Caco-2 (cell line): ENCODE measurements around the gene TMEM174. TPM values are rescaled to one million over a fixed set of nuclear protein-coding genes. Genes with fewer than 3 reads are reported as not detected.

ENCODE experiments used
- BruUV-seq: library from RNA; stranded (reverse); fragments of 400-500 nt; replicated peaks from 2 replicates; lab custom pipeline; 2021; lab: Mats Ljungman, UMichigan
- CTCF ChIA-PET: fragments of 300-600 bp; sonication (Branson Sonifier 250); formaldehyde crosslinking; loops from one replicate; lab custom pipeline; 2022; ENCODE audit warnings: antibody characterized with exemption; lab: Charles Lee
- POLR2A ChIA-PET: fragments of 300-600 bp; sonication (Branson Sonifier 250); formaldehyde crosslinking; loops from one replicate; lab custom pipeline; 2022; ENCODE audit warnings: antibody characterized with exemption; lab: Charles Lee
- DNase-seq, 2 experiments: peaks; one replicate each; pipeline versions ENCODE4 v3.0.0 to v3.0.0-alpha.2; 2020 to 2022
- H3K27me3 ChIP-seq: replicated peaks from 2 replicates; pipeline ENCODE4 v1.6.0; 2011; ENCODE audit warnings: low read length; ENCODE audit not compliant: control insufficient read depth, insufficient read depth
- H3K36me3 ChIP-seq: 2 replicates; pipeline ENCODE4 v1.5.1; 2011; ENCODE audit warnings: low read length; ENCODE audit not compliant: control insufficient read depth, insufficient read depth
- H3K4me1 ChIP-seq: fragments of 250-450 bp; sonication (Bioruptor Pico); 2 replicates; pipeline ENCODE4 v1.5.1; 2020; ENCODE audit warnings: mild to moderate bottlenecking
- H3K4me3 ChIP-seq: 2 replicates; pipeline ENCODE4 v1.5.1; 2011; ENCODE audit warnings: low read depth, mild to moderate bottlenecking, control low read depth, low read length
- H3K9me3 ChIP-seq: fragments of 250-450 bp; sonication (Bioruptor Pico); 2 replicates; pipeline ENCODE4 v1.5.1; 2020; ENCODE audit warnings: mild to moderate bottlenecking, moderate library complexity
- H3K27ac Mint-ChIP-seq: one replicate; pipeline ENCODE4 v1.8.0; 2022; ENCODE audit warnings: mixed read lengths; ENCODE audit not compliant: unreplicated experiment
- H3K27me3 Mint-ChIP-seq: one replicate; pipeline ENCODE4 v1.8.0; 2022; ENCODE audit warnings: mixed read lengths; ENCODE audit not compliant: insufficient read depth, unreplicated experiment
- H3K36me3 Mint-ChIP-seq: one replicate; pipeline ENCODE4 v1.8.0; 2022; ENCODE audit warnings: mild to moderate bottlenecking, mixed read lengths; ENCODE audit not compliant: insufficient read depth, unreplicated experiment
- H3K4me1 Mint-ChIP-seq: one replicate; pipeline ENCODE4 v1.8.0; 2022; ENCODE audit warnings: low read depth, mixed read lengths; ENCODE audit not compliant: unreplicated experiment
- H3K4me3 Mint-ChIP-seq: one replicate; pipeline ENCODE4 v1.8.0; 2022; ENCODE audit warnings: mild to moderate bottlenecking, moderate library complexity, mixed read lengths; ENCODE audit not compliant: unreplicated experiment
- H3K9me3 Mint-ChIP-seq: one replicate; pipeline ENCODE4 v1.8.0; 2022; ENCODE audit warnings: mixed read lengths; ENCODE audit not compliant: unreplicated experiment
- intact Hi-C: fragments of 100-400 bp; cut with micrococcal nuclease; formaldehyde crosslinking; loops from one replicate; pipeline ENCODE4 v1.10.0; 2022; ENCODE audit not compliant: unreplicated experiment
- total RNA-seq: library from RNA; stranded (reverse); gene quantifications from 2 replicates; pipeline ENCODE4 v1.2.3, GENCODE V29; 2022
- TF ChIP-seq, protein P1 (sequence below), 2 experiments: fragments of 200-600 bp in 1 of 2; IDR thresholded peaks; 1 replicate in 1 of 2; 2 replicates in 1 of 2; pipeline versions ENCODE4 v1.5.1 to v1.8.0; 2011 to 2022; ENCODE audit warnings: antibody characterized with exemption in 1 of 2, control low read depth in 1 of 2, inconsistent platforms in 1 of 2, low read depth in 1 of 2, low read length in 1 of 2, mild to moderate bottlenecking in 1 of 2, moderate library complexity in 1 of 2; ENCODE audit not compliant: insufficient read depth in 1 of 2, severe bottlenecking in 1 of 2, unreplicated experiment in 1 of 2

The TMEM174 gene
- total RNA-seq, 1 experiment from 2014 or later = not detected

DNA sequence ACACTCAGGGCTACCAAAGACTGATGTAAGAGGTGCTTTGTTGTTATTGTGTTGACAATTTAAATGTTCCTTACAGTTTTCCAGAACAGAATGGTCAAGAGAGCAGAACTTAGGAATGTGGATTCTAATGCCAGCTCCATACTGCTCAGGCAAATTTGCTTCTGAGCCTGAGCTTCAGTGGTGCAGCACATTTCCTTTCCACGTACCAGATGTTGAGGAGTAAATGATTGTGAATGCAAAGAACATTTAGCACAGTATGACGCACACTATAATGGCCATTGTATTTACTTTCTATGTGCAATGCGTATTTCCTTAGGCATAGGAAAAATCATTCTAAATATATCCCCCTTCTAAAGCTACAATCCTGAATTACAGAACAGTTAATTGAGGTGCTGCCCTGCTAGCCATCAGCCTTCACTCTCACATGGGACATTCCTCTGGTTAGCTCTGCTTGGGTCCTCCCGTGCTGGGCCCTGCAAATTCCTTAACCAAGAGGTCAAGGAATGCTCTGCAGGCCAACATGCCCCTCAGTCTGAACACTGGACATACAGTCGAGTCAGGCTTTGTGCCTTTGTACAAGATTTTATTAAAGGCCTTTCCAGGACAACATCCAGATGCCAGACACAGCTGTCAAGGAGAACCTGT lies 21.1 kb upstream of the TMEM174 start:
- no peaks in the 10 kb centered on the region for H3K27me3 ChIP-seq
- TF ChIP-seq, protein P1, sequence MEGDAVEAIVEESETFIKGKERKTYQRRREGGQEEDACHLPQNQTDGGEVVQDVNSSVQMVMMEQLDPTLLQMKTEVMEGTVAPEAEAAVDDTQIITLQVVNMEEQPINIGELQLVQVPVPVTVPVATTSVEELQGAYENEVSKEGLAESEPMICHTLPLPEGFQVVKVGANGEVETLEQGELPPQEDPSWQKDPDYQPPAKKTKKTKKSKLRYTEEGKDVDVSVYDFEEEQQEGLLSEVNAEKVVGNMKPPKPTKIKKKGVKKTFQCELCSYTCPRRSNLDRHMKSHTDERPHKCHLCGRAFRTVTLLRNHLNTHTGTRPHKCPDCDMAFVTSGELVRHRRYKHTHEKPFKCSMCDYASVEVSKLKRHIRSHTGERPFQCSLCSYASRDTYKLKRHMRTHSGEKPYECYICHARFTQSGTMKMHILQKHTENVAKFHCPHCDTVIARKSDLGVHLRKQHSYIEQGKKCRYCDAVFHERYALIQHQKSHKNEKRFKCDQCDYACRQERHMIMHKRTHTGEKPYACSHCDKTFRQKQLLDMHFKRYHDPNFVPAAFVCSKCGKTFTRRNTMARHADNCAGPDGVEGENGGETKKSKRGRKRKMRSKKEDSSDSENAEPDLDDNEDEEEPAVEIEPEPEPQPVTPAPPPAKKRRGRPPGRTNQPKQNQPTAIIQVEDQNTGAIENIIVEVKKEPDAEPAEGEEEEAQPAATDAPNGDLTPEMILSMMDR (IDR thresholded peaks at IDR 0.05; ENCODE audit: insufficient read depth in 1 of 2, low read depth in 1 of 2, low read length in 1 of 2, severe bottlenecking in 1 of 2, unreplicated experiment in 1 of 2) = no peak
- Mint-ChIP-seq H3K9me3 (no peaks in the 10 kb centered on the region), H3K36me3 (no peaks in the 10 kb centered on the region), H3K4me1 (peaks cover 7% of the 10 kb centered on the region), H3K4me3 (no peak overlapping the region), H3K27ac (no peak overlapping the region), H3K27me3 (no peaks in the 10 kb centered on the region)
- H3K4me1 ChIP-seq = no peaks in the 10 kb centered on the region
- CTCF ChIA-PET = interaction anchor here (1.3 to 1.4 kb wide), 2 partner anchors 51 to 53 kb away, joined by 3 to 4 read pairs; no protein-coding TSS in a partner anchor
- intact Hi-C loops = loop anchor here (5.0 kb wide), 1 partner anchor 50 kb away; no protein-coding TSS in a partner anchor
- no peaks in the 10 kb centered on the region for H3K9me3 ChIP-seq
- POLR2A ChIA-PET = no interaction called here
- no TSS peak for BruUV-seq
- no peak overlapping the region for H3K4me3 ChIP-seq
- DNase-seq = no peak
- H3K36me3 ChIP-seq = no peaks in the 10 kb centered on the region

DNA sequence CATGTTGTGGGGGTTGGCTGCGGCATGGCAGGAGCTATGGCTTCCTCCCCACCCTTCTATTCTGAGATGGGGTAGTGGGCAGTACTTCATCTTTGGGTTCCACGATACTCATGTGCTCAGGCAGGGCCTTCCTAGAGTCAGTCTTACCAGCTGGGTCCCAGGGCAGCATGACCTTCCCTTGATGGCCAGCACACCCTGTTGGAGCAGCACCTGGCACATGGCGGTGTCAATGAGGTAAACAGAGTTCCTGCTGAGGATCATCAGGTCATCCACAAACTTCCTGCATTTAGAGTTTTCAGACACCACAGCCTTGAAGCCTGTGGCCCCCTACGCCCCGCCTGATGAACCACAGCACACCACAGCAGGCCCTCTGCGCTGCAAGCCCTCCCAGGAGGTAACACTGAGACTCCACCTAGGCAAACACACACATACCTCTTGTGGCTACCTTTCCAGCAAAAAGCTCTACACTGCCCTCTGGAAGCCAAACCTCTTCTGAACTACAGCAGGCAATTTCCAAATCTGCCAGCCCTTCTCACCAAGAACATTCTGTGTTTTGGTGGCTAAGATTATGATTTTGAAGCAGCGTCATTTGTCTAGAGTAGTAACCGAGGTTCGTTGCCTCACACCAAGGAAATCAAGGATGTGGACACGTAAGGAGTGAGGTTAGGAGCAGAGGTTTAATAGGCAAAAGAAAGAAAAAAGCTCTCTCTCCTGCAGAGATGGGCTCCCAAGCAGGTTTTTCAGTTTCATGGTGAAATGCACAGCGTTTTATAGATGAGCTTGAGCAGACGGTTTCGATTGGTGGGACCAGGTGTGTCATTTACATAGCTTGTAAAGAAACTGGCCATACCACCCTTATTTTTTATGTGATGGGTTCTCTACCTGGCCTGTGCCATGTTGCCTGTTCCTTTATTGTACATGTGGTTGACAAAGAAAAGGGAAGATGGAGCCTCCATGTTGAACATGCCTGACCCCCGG lies 20.3 kb upstream of the TMEM174 start:
- intact Hi-C loops = loop anchor here (5.0 kb wide), 1 partner anchor 50 kb away; no protein-coding TSS in a partner anchor
- Mint-ChIP-seq H3K36me3 (no peaks in the 10 kb centered on the region), H3K9me3 (no peaks in the 10 kb centered on the region), H3K4me3 (no peak overlapping the region), H3K27me3 (no peaks in the 10 kb centered on the region), H3K4me1 (peaks cover 7% of the 10 kb centered on the region), H3K27ac (no peak overlapping the region)
- Histone ChIP-seq H3K4me1 (no peaks in the 10 kb centered on the region), H3K36me3 (no peaks in the 10 kb centered on the region), H3K9me3 (no peaks in the 10 kb centered on the region), H3K27me3 (no peaks in the 10 kb centered on the region), H3K4me3 (no peak overlapping the region)
- DNase-seq = peak in 1 of 2 experiments; percentile 30
- no TSS peak for BruUV-seq
- CTCF ChIA-PET = interaction anchor here (0.7 to 1.4 kb wide), 4 partner anchors 49 to 70 kb away, joined by 3 to 6 read pairs (median 4); no protein-coding TSS in a partner anchor
- TF ChIP-seq, protein P1 (IDR thresholded peaks at IDR 0.05; ENCODE audit: insufficient read depth in 1 of 2, low read depth in 1 of 2, low read length in 1 of 2, severe bottlenecking in 1 of 2, unreplicated experiment in 1 of 2) = peak; percentile 20 to 27
- POLR2A ChIA-PET = no interaction called here

- Histone ChIP-seq H3K4me3 (no peak overlapping the region), H3K9me3 (no peaks in the 10 kb centered on the region), H3K27me3 (no peaks in the 10 kb centered on the region), H3K36me3 (no peaks in the 10 kb centered on the region), H3K4me1 (no peaks in the 10 kb centered on the region)
- Mint-ChIP-seq H3K27me3 (no peaks in the 10 kb centered on the region), H3K4me1 (peaks cover 7% of the 10 kb centered on the region), H3K27ac (no peak overlapping the region), H3K36me3 (no peaks in the 10 kb centered on the region), H3K9me3 (no peaks in the 10 kb centered on the region), H3K4me3 (no peak overlapping the region)
- ChIA-PET CTCF (interaction anchor here (0.7 to 0.8 kb wide), 2 partner anchors 48 to 70 kb away, joined by 3 to 6 read pairs; no protein-coding TSS in a partner anchor), POLR2A (no interaction called here)
- no TSS peak for BruUV-seq
- DNase-seq = no peak
- TF ChIP-seq, protein P1 (IDR thresholded peaks at IDR 0.05; ENCODE audit: insufficient read depth in 1 of 2, low read depth in 1 of 2, low read length in 1 of 2, severe bottlenecking in 1 of 2, unreplicated experiment in 1 of 2) = no peak
- intact Hi-C loops = loop anchor here (5.0 kb wide), 1 partner anchor 49 kb away; no protein-coding TSS in a partner anchor
Observed at GRCh38 chr5:73153513-73153912, 19.5 kb upstream of the TMEM174 start.
